Fibroblast of lung (primary cell): Measurements from ENCODE around the gene INTU. TPM values are rescaled to one million over a fixed set of nuclear protein-coding genes. Genes with fewer than 3 reads are reported as not detected.
A peak's percentile ranks its signal among the peaks of the same experiment; 100 is the strongest.

ENCODE experiments used
- DNase-seq, 2 donors: peaks; one replicate each; pipeline versions ENCODE4 v3.0.0 to v3.0.0-alpha.2; 2010; ENCODE audit warnings: low read depth in 2 of 2
- H2AFZ ChIP-seq: 2 replicates; pipeline ENCODE4 v1.5.1; 2012; ENCODE audit warnings: low read length, control low read depth, inconsistent platforms
- H3K27ac ChIP-seq: 2 replicates; pipeline ENCODE4 v1.5.1; 2011; ENCODE audit warnings: low read length, control low read depth; ENCODE audit not compliant: insufficient read depth
- H3K27me3 ChIP-seq: 2 replicates; pipeline ENCODE4 v1.5.1; 2011; ENCODE audit warnings: mild to moderate bottlenecking, low read length; ENCODE audit not compliant: control insufficient read depth, insufficient read depth
- H3K36me3 ChIP-seq: 2 replicates; pipeline ENCODE4 v1.5.1; 2011; ENCODE audit warnings: low read length; ENCODE audit not compliant: control insufficient read depth, insufficient read depth
- H3K4me1 ChIP-seq: 2 replicates; pipeline ENCODE4 v1.5.1; 2011; ENCODE audit warnings: low read length; ENCODE audit not compliant: control insufficient read depth, insufficient read depth; ENCODE audit errors: extremely low read depth
- H3K4me2 ChIP-seq: 2 replicates; pipeline ENCODE4 v1.5.1; 2011; ENCODE audit warnings: low read length, control low read depth; ENCODE audit not compliant: insufficient read depth; ENCODE audit errors: extremely low read depth
- H3K4me3 ChIP-seq, 4 experiments: fragments of 200-600 bp in 1 of 4; sonication (generic) in 1 of 4; replicated peaks in 1 of 4; 2 replicates each; pipeline ENCODE4 v1.5.1; 2011 to 2016; ENCODE audit warnings: low read length in 4 of 4, low read depth in 3 of 4, mild to moderate bottlenecking in 3 of 4, control low read depth in 2 of 4, inconsistent platforms in 1 of 4, mixed read lengths in 1 of 4; ENCODE audit not compliant: insufficient read depth in 1 of 4; ENCODE audit errors: control extremely low read depth in 1 of 4
- H3K79me2 ChIP-seq: 2 replicates; pipeline ENCODE4 v1.5.1; 2012; ENCODE audit warnings: mild to moderate bottlenecking, low read length, inconsistent platforms; ENCODE audit not compliant: control insufficient read depth, insufficient read depth
- H3K9ac ChIP-seq: 2 replicates; pipeline ENCODE4 v1.5.1; 2011; ENCODE audit warnings: mild to moderate bottlenecking, low read length, control low read depth; ENCODE audit not compliant: insufficient read depth
- H3K9me3 ChIP-seq: 2 replicates; pipeline ENCODE4 v1.5.1; 2012; ENCODE audit warnings: low read depth, low read length; ENCODE audit not compliant: control insufficient read depth, insufficient read depth
- H4K20me1 ChIP-seq: 2 replicates; pipeline ENCODE4 v1.5.1; 2011; ENCODE audit warnings: low read length; ENCODE audit not compliant: control insufficient read depth, insufficient read depth; ENCODE audit errors: extremely low read depth
- CTCF ChIP-seq, 2 donors: IDR thresholded peaks in 1 of 2; conservative IDR thresholded peaks in 1 of 2; 1 replicate in 1 of 2; 2 replicates in 1 of 2; pipeline ENCODE4 v1.5.1; 2011 to 2012; ENCODE audit warnings: low read length in 2 of 2, control low read depth in 1 of 2, inconsistent platforms in 1 of 2, low read depth in 1 of 2, mild to moderate bottlenecking in 1 of 2
- EZH2 ChIP-seq: IDR thresholded peaks from 2 replicates; pipeline ENCODE4 v1.5.1; 2012; ENCODE audit warnings: low read length, control low read depth, mild to moderate bottlenecking; ENCODE audit errors: missing control alignments
- polyA plus RNA-seq, 2 donors: library from polyadenylated mRNA; depleted of rRNA in 1 of 2; stranded (reverse) in 1 of 2; unstranded in 1 of 2; fragments of >200 nt; gene quantifications; 2 replicates each; pipeline ENCODE4 v1.2.1, GENCODE V29; 2011 to 2012; ENCODE audit warnings: missing spikeins in 1 of 2
- total RNA-seq: library from RNA; depleted of rRNA; stranded (reverse); fragments of >200 nt; gene quantifications from 2 replicates; pipeline ENCODE4 v1.2.1, GENCODE V29; 2014

The INTU gene
- total and polyA plus RNA-seq, 2 donors (not counting 1 experiment from before 2014, with no cell fraction given), result 5.6 to 9.6 TPM

- no peaks in the 10 kb centered on the region for H3K4me1 ChIP-seq
- H3K4me2 ChIP-seq, result no peak overlapping the region
- peak; percentile 34 to 73 for DNase-seq
- no peaks in the 10 kb centered on the region for H3K79me2 ChIP-seq
- no peak overlapping the region for H3K9ac ChIP-seq
- no peaks in the 10 kb centered on the region for H3K9me3 ChIP-seq
- H3K36me3 ChIP-seq, result no peaks in the 10 kb centered on the region
- no peaks in the 10 kb centered on the region for H4K20me1 ChIP-seq
- H3K27me3 ChIP-seq, result no peaks in the 10 kb centered on the region
- no peak overlapping the region for H2AFZ ChIP-seq
- no peak overlapping the region for H3K27ac ChIP-seq
- TF ChIP-seq CTCF (conservative IDR thresholded peaks at IDR 0.05 in 1 of 2, IDR thresholded peaks at IDR 0.05 in 1 of 2; ENCODE audit: low read depth in 1 of 2, low read length in 2 of 2), result peak; percentile 41 to 57
- TF ChIP-seq EZH2, result no peak
- H3K4me3 ChIP-seq, result no peak overlapping the region
Observed at GRCh38 chr4:127732623-127733328, 100.0 kb downstream of the INTU start.

- no peak for TF ChIP-seq EZH2
- no peak for TF ChIP-seq CTCF (conservative IDR thresholded peaks at IDR 0.05 in 1 of 2, IDR thresholded peaks at IDR 0.05 in 1 of 2; ENCODE audit: low read depth in 1 of 2, low read length in 2 of 2)
- H4K20me1 ChIP-seq, result no peaks in the 10 kb centered on the region
- no peak overlapping the region for H2AFZ ChIP-seq
- H3K36me3 ChIP-seq, result no peaks in the 10 kb centered on the region
- H3K79me2 ChIP-seq, result no peaks in the 10 kb centered on the region
- no peak for DNase-seq
- no peaks in the 10 kb centered on the region for H3K9me3 ChIP-seq
- no peaks in the 10 kb centered on the region for H3K27me3 ChIP-seq
- no peak overlapping the region for H3K27ac ChIP-seq
- H3K4me1 ChIP-seq, result no peaks in the 10 kb centered on the region
- H3K9ac ChIP-seq, result no peak overlapping the region
- H3K4me3 ChIP-seq, result no peak overlapping the region
- H3K4me2 ChIP-seq, result no peak overlapping the region
Observed at GRCh38 chr4:127734976-127735375, 102.2 kb downstream of the INTU start.

GRCh38 chr4:127737295-127737694 is 104.5 kb downstream of the INTU start:
- H3K4me2 ChIP-seq, result no peak overlapping the region
- no peaks in the 10 kb centered on the region for H3K36me3 ChIP-seq
- no peak overlapping the region for H3K9ac ChIP-seq
- no peaks in the 10 kb centered on the region for H3K4me1 ChIP-seq
- H3K79me2 ChIP-seq, result no peaks in the 10 kb centered on the region
- H3K4me3 ChIP-seq, result no peak overlapping the region
- DNase-seq, result no peak
- TF ChIP-seq CTCF (conservative IDR thresholded peaks at IDR 0.05 in 1 of 2, IDR thresholded peaks at IDR 0.05 in 1 of 2; ENCODE audit: low read depth in 1 of 2, low read length in 2 of 2) (no peak), EZH2 (no peak)
- no peaks in the 10 kb centered on the region for H4K20me1 ChIP-seq
- H3K9me3 ChIP-seq, result no peaks in the 10 kb centered on the region
- no peak overlapping the region for H2AFZ ChIP-seq
- H3K27me3 ChIP-seq, result no peaks in the 10 kb centered on the region
- no peak overlapping the region for H3K27ac ChIP-seq
